Osteoblast (primary cell): ENCODE data around the gene PDHX. TPM values are rescaled to one million over a fixed set of nuclear protein-coding genes. Genes with fewer than 3 reads are reported as not detected.

Source experiments
- DNase-seq: peaks from one replicate; pipeline ENCODE4 v3.0.0; 2011; ENCODE audit warnings: low spot score, mixed read lengths; ENCODE audit not compliant: insufficient read length; ENCODE audit errors: missing footprints
- H2AFZ ChIP-seq: 2 replicates; pipeline ENCODE4 v1.6.0; 2011; ENCODE audit warnings: mild to moderate bottlenecking, low read length
- H3K27ac ChIP-seq: 2 replicates; pipeline ENCODE4 v1.5.1; 2011; ENCODE audit warnings: mild to moderate bottlenecking, low read depth, low read length, moderate library complexity
- H3K27me3 ChIP-seq: 2 replicates; pipeline ENCODE4 v1.6.0; 2012; ENCODE audit warnings: mild to moderate bottlenecking, control low read depth, inconsistent platforms, low read length, moderate library complexity; ENCODE audit not compliant: insufficient read depth
- H3K36me3 ChIP-seq: 2 replicates; pipeline ENCODE4 v1.5.1; 2011; ENCODE audit warnings: mild to moderate bottlenecking, low read length, control low read depth, moderate library complexity; ENCODE audit not compliant: insufficient read depth
- H3K4me1 ChIP-seq: 2 replicates; pipeline ENCODE4 v1.5.1; 2011; ENCODE audit warnings: mild to moderate bottlenecking, low read length, control low read depth, moderate library complexity; ENCODE audit not compliant: insufficient read depth
- H3K4me2 ChIP-seq: 2 replicates; pipeline ENCODE4 v1.6.0; 2011; ENCODE audit warnings: mild to moderate bottlenecking, low read length; ENCODE audit not compliant: insufficient read depth
- H3K4me3 ChIP-seq: fragments of 200-600 bp; sonication (generic); 3 replicates; pipeline ENCODE4 v1.5.1; 2012; ENCODE audit warnings: mild to moderate bottlenecking, low read length, inconsistent platforms; ENCODE audit not compliant: insufficient read depth
- H3K79me2 ChIP-seq: 2 replicates; pipeline ENCODE4 v1.6.0; 2012; ENCODE audit warnings: mild to moderate bottlenecking, low read length, control low read depth, inconsistent platforms; ENCODE audit not compliant: insufficient read depth
- H3K9me3 ChIP-seq: 2 replicates; pipeline ENCODE4 v1.5.1; 2011; ENCODE audit warnings: low read depth, low read length, control low read depth
- H4K20me1 ChIP-seq: 2 replicates; pipeline ENCODE4 v1.6.0; 2012; ENCODE audit warnings: mild to moderate bottlenecking, low read length, control low read depth; ENCODE audit not compliant: insufficient read depth
- CTCF ChIP-seq: IDR thresholded peaks from 2 replicates; pipeline ENCODE4 v1.5.1; 2011; ENCODE audit warnings: mild to moderate bottlenecking, low read depth, low read length, moderate library complexity; ENCODE audit errors: extremely low read depth
- total RNA-seq: library from RNA; depleted of rRNA; stranded (reverse); fragments of >200 nt; gene quantifications from 2 replicates; pipeline ENCODE4 v1.2.3, GENCODE V29; 2012

PDHX gene
- total RNA-seq, 1 donor: 29.7 TPM

GRCh38 chr11:34948696-34949095 lies 32.3 kb downstream of the PDHX start:
- Histone ChIP-seq H3K9me3 (no peaks in the 10 kb centered on the region), H3K4me3 (no peak overlapping the region), H3K27me3 (no peaks in the 10 kb centered on the region), H2AFZ (no peak overlapping the region), H4K20me1 (no peaks in the 10 kb centered on the region), H3K36me3 (peaks cover 2% of the 10 kb centered on the region), H3K79me2 (peaks cover 14% of the 10 kb centered on the region), H3K27ac (no peak overlapping the region), H3K4me2 (no peak overlapping the region), H3K4me1 (no peaks in the 10 kb centered on the region)
- no peak for TF ChIP-seq CTCF
- DNase-seq: peak; percentile 58

GRCh38 chr11:34953955-34954354 lies 37.5 kb downstream of the PDHX start:
- no peak for DNase-seq
- Histone ChIP-seq H3K36me3 (no peaks in the 10 kb centered on the region), H3K9me3 (no peaks in the 10 kb centered on the region), H4K20me1 (no peaks in the 10 kb centered on the region), H3K27ac (no peak overlapping the region), H3K79me2 (no peaks in the 10 kb centered on the region), H3K4me2 (no peak overlapping the region), H2AFZ (no peak overlapping the region), H3K4me1 (no peaks in the 10 kb centered on the region), H3K4me3 (no peak overlapping the region), H3K27me3 (no peaks in the 10 kb centered on the region)
- no peak for TF ChIP-seq CTCF

GRCh38 chr11:34957206-34957605 lies 40.8 kb downstream of the PDHX start:
- Histone ChIP-seq H3K4me1 (no peaks in the 10 kb centered on the region), H3K4me3 (no peak overlapping the region), H2AFZ (no peak overlapping the region), H3K27me3 (no peaks in the 10 kb centered on the region), H3K9me3 (no peaks in the 10 kb centered on the region), H3K27ac (no peak overlapping the region), H4K20me1 (no peaks in the 10 kb centered on the region), H3K4me2 (no peak overlapping the region), H3K79me2 (no peaks in the 10 kb centered on the region), H3K36me3 (no peaks in the 10 kb centered on the region)
- no peak for DNase-seq
- no peak for TF ChIP-seq CTCF

GRCh38 chr11:34957606-34958005 lies 41.2 kb downstream of the PDHX start:
- no peaks in the 10 kb centered on the region for H3K27me3 ChIP-seq
- H3K36me3 ChIP-seq: no peaks in the 10 kb centered on the region
- H2AFZ ChIP-seq: no peak overlapping the region
- H4K20me1 ChIP-seq: no peaks in the 10 kb centered on the region
- TF ChIP-seq CTCF: no peak
- H3K4me2 ChIP-seq: no peak overlapping the region
- H3K4me1 ChIP-seq: no peaks in the 10 kb centered on the region
- H3K9me3 ChIP-seq: no peaks in the 10 kb centered on the region
- H3K79me2 ChIP-seq: no peaks in the 10 kb centered on the region
- no peak overlapping the region for H3K27ac ChIP-seq
- DNase-seq: no peak
- H3K4me3 ChIP-seq: no peak overlapping the region
